Breast epithelium (tissue), 4 donors: ENCODE data around the gene NMD3. TPM values are rescaled to one million over a fixed set of nuclear protein-coding genes. Genes with fewer than 3 reads are reported as not detected.

Experiments
- DNase-seq, 2 donors: peaks; one replicate each; pipeline ENCODE4 v3.0.0-alpha.2; 2019; ENCODE audit warnings: low spot score in 2 of 2
- H3K27ac ChIP-seq, 2 donors: fragments of 200-600 bp; sonication (generic) in 1 of 2; one replicate each; pipeline ENCODE4 v1.5.1; 2016 to 2019; ENCODE audit warnings: mild to moderate bottlenecking in 1 of 2
- H3K27me3 ChIP-seq, 2 donors: fragments of 200-600 bp; sonication (generic) in 1 of 2; one replicate each; pipeline versions ENCODE4 v1.5.1 to v1.6.0; 2017 to 2019; ENCODE audit warnings: control low read depth in 1 of 2, mild to moderate bottlenecking in 1 of 2
- H3K36me3 ChIP-seq: fragments of 200-600 bp; one replicate; pipeline ENCODE4 v1.5.1; 2019
- H3K4me1 ChIP-seq, 2 donors: fragments of 200-600 bp; sonication (generic); one replicate each; pipeline ENCODE4 v1.5.1; 2016 to 2019; ENCODE audit warnings: control low read depth in 1 of 2
- H3K4me3 ChIP-seq, 3 donors: fragments of 200-600 bp; sonication (generic); 1 replicate in 2 of 3; 2 replicates in 1 of 3; pipeline ENCODE4 v1.5.1; 2016 to 2019; ENCODE audit warnings: mild to moderate bottlenecking in 3 of 3, moderate library complexity in 2 of 3
- H3K9me3 ChIP-seq, 2 donors: fragments of 200-600 bp; sonication (generic) in 1 of 2; one replicate each; pipeline ENCODE4 v1.5.1; 2016 to 2019; ENCODE audit warnings: control low read depth in 1 of 2
- CTCF ChIP-seq, 3 donors: fragments of 450-650 bp; IDR thresholded peaks; one replicate each; pipeline ENCODE4 v1.5.1; 2016 to 2017; ENCODE audit warnings: antibody characterized with exemption in 3 of 3, mild to moderate bottlenecking in 3 of 3, moderate library complexity in 3 of 3
- POLR2A ChIP-seq: fragments of 450-650 bp; IDR thresholded peaks from one replicate; pipeline ENCODE4 v1.6.1; 2016; ENCODE audit warnings: antibody characterized with exemption, mild to moderate bottlenecking, moderate library complexity
- POLR2AphosphoS5 ChIP-seq, 3 donors: sonication (generic); formaldehyde crosslinking; IDR thresholded peaks; one replicate each; pipeline ENCODE4 v1.6.1; 2017; ENCODE audit warnings: antibody characterized with exemption in 3 of 3
- intact Hi-C: fragments of 100-400 bp; cut with DNase I; formaldehyde crosslinking; loops from one replicate; pipeline ENCODE4 v1.15.1; 2023; ENCODE audit warnings: low total_unique reads
- total RNA-seq, 3 donors: library from RNA; depleted of rRNA; stranded (reverse); fragments of >200 nt; gene quantifications; one replicate each; pipeline ENCODE4 v1.1.0, GENCODE V29; 2016

NMD3 gene
- total RNA-seq, 3 donors from 2014 or later: 53.3 to 69.7 (median 56.0) TPM

- Histone ChIP-seq H3K4me3 (peak overlapping the region; percentile 80 to 93 (median 93)), H3K9me3 (no peaks in the 10 kb centered on the region), H3K4me1 (peaks cover 0 to 5% of the 10 kb centered on the region in 2 donors), H3K36me3 (no peaks in the 10 kb centered on the region), H3K27ac (peak overlapping the region; percentile 94 to 97), H3K27me3 (no peaks in the 10 kb centered on the region)
- no peak for DNase-seq
- intact Hi-C loops: no loop called here
- no peak for TF ChIP-seq POLR2A
- TF ChIP-seq POLR2AphosphoS5 (IDR thresholded peaks at IDR 0.05): no peak
- no peak for TF ChIP-seq CTCF (IDR thresholded peaks at IDR 0.05)
Measured at GRCh38 chr3:161221806-161222600, 892 bp downstream of the NMD3 start.

GRCh38 chr3:161222662-161223061 lies 1.6 kb downstream of the NMD3 start:
- no peaks in the 10 kb centered on the region for H3K27me3 ChIP-seq
- intact Hi-C loops: no loop called here
- H3K27ac ChIP-seq: no peak overlapping the region
- peak overlapping the region; percentile 80 to 93 (median 93) for H3K4me3 ChIP-seq
- no peak for DNase-seq
- peaks cover 0 to 5% of the 10 kb centered on the region in 2 donors for H3K4me1 ChIP-seq
- H3K36me3 ChIP-seq: no peaks in the 10 kb centered on the region
- no peak for TF ChIP-seq POLR2AphosphoS5 (IDR thresholded peaks at IDR 0.05)
- TF ChIP-seq POLR2A: no peak
- no peak for TF ChIP-seq CTCF (IDR thresholded peaks at IDR 0.05)
- H3K9me3 ChIP-seq: no peaks in the 10 kb centered on the region

GRCh38 chr3:161224786-161225185 lies 3.7 kb downstream of the NMD3 start:
- no peak overlapping the region for H3K4me3 ChIP-seq
- no peaks in the 10 kb centered on the region for H3K9me3 ChIP-seq
- intact Hi-C loops: no loop called here
- peaks cover 0 to 5% of the 10 kb centered on the region in 2 donors for H3K4me1 ChIP-seq
- no peaks in the 10 kb centered on the region for H3K27me3 ChIP-seq
- DNase-seq: no peak
- no peak overlapping the region for H3K27ac ChIP-seq
- H3K36me3 ChIP-seq: no peaks in the 10 kb centered on the region
- TF ChIP-seq POLR2AphosphoS5 (IDR thresholded peaks at IDR 0.05) (no peak), POLR2A (no peak), CTCF (IDR thresholded peaks at IDR 0.05) (no peak)

- Histone ChIP-seq H3K9me3 (no peaks in the 10 kb centered on the region), H3K4me1 (no peaks in the 10 kb centered on the region), H3K27ac (no peak overlapping the region), H3K27me3 (no peaks in the 10 kb centered on the region), H3K4me3 (no peak overlapping the region), H3K36me3 (no peaks in the 10 kb centered on the region)
- no peak for TF ChIP-seq POLR2AphosphoS5 (IDR thresholded peaks at IDR 0.05)
- no peak for TF ChIP-seq CTCF (IDR thresholded peaks at IDR 0.05)
- no peak for TF ChIP-seq POLR2A
- DNase-seq: no peak
- intact Hi-C loops: no loop called here
Measured at GRCh38 chr3:161230621-161231171, 9.6 kb downstream of the NMD3 start.

GRCh38 chr3:161231861-161232260 lies 10.8 kb downstream of the NMD3 start:
- TF ChIP-seq POLR2A (no peak), CTCF (IDR thresholded peaks at IDR 0.05) (no peak), POLR2AphosphoS5 (IDR thresholded peaks at IDR 0.05) (no peak)
- no peak overlapping the region for H3K4me3 ChIP-seq
- DNase-seq: no peak
- no peaks in the 10 kb centered on the region for H3K27me3 ChIP-seq
- H3K4me1 ChIP-seq: no peaks in the 10 kb centered on the region
- H3K9me3 ChIP-seq: no peaks in the 10 kb centered on the region
- no peaks in the 10 kb centered on the region for H3K36me3 ChIP-seq
- intact Hi-C loops: no loop called here
- no peak overlapping the region for H3K27ac ChIP-seq
